ENCODE data around the gene GALR1.
A peak's percentile ranks its signal among the peaks of the same experiment; 100 is the strongest.
"Not testable (repeated sequence)": the region's sequence is repeated elsewhere in the genome, so short reads cannot be mapped to it uniquely, and the experiment has no call there.

The GALR1 gene

DNA sequence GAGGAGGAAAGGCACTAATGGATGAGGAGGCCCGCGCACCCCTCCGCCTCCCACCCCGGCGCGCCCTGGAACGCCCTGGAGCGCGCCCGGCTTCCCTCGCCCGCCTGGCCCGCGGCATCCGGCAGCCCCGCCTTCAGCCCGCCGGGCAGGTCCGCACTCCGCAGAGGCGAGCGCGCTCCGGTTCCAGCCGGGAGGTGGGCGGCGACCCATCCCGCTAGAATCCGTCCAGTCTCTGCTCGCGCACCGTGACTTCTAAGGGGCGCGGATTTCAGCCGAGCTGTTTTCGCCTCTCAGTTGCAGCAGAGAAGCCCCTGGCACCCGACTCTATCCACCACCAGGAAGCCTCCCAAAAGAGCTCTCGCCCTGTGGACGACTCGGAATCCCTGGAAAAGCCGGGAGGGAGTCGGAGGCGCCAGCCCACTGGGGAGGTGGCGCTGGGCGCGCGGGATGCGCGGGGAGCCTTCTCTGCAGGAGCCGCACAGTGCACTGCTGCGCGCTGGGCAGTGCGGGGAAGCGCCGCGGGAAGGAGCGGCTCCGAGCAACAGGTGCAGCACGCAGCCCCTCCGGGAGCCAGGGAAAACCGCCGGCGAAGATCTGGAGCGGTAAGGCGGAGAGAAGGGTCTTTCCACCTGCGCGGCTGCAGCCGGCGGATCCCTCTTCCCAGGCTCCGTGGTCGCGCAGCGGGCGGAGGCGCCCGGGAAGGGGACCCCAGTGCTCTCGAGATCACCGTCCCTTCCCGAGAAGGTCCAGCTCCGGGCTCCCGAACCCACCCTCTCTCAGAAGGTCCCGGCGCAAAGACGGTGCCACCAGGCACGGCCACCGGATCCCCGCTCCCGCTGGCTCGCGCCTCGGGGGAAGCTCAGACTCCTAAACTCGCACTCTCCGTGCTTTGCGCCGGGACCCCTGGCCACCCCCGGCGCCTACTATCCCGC lies at the start of gene GALR1:
Gene GALR1, plus strand, starts transcription at position 280 of the 932 bp plus-strand sequence. CDS start 701 bp downstream, outside the sequence.
- no peak for DNase-seq (ENCODE audit: low read depth, low spot score)
- H3K27ac ChIP-seq = no peak within 1 kb of the TSS

DNA sequence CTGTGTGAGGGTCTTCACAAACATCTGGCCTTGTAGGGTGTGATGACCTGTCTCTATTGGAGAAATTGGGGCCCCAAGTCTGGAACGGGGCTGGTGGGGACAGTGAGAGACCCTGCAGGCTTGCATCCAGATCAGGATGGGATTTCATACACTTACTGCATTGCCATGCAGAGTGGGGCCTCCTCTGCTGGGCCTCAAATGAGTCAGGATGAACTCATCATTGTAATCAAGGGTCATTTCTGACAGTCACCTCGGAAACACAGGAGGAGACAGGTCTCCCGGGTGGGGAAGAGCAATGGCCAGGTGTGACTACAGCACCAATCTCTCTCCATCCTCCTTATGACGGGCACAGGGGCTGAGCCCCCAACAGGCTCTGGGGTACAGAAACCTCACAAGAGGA lies 48.1 kb upstream of the GALR1 start:
- H3K27ac ChIP-seq = no peak overlapping the region
- DNase-seq (ENCODE audit: low read depth, low spot score) = no peak

GRCh38 chr18:77202329-77202728 lies 47.3 kb upstream of the GALR1 start:
- H3K27ac ChIP-seq = no peak overlapping the region
- no peak for DNase-seq (ENCODE audit: low read depth, low spot score)

DNA sequence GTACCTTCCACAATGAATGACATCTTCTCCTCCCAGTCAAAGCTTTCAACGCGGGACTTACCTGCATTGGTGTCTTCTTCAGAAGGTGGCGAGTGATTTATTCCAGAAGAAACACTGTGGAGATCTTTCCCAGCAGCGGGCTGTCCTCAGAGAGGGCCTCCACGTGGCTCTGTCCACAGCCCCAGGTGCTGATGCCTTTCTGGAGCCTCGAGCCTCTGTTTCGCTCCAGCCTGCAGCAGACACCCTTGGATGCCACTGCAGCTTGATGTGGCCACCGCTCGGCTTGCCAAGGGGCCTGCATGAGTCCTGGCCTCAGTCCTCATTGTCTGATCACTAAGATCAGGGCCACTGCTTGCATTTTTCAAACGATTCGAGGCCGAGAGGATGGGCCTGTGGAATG lies 46.6 kb upstream of the GALR1 start:
- H3K27ac ChIP-seq = no peak overlapping the region
- DNase-seq (ENCODE audit: low read depth, low spot score) = no peak

GRCh38 chr18:77203851-77204250 lies 45.8 kb upstream of the GALR1 start:
- H3K27ac ChIP-seq = no peak overlapping the region
- DNase-seq (ENCODE audit: low read depth, low spot score) = no peak

DNA sequence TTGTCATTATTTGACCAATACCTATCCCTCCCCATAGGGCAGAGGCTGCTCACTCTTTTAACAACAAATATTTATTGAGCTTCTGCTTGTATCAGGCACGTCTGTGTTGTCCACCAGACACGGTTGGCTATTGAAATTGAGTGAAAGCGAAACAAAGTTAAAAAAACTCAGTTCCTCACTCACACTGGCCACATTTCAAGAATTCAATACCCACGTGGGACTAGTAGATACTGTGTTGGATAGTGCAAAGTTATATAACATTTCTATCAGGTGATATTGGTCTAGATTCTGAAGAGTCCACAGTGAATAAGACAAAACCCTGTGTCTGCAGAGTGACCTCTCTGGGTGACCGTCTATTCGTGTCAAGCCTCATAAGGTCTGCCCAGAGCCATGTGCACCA lies 43.9 kb upstream of the GALR1 start:
- no peak overlapping the region for H3K27ac ChIP-seq
- DNase-seq (ENCODE audit: low read depth, low spot score) = no peak

- H3K27ac ChIP-seq = no peak overlapping the region
- no peak for DNase-seq (ENCODE audit: low read depth, low spot score)
Observed at GRCh38 chr18:77206676-77207374, 42.8 kb upstream of the GALR1 start.

- DNase-seq (ENCODE audit: low read depth, low spot score) = no peak
- H3K27ac ChIP-seq = no peak overlapping the region
Observed at GRCh38 chr18:77207540-77207939, 42.1 kb upstream of the GALR1 start.

GRCh38 chr18:77208964-77209363 lies 40.7 kb upstream of the GALR1 start:
- H3K27ac ChIP-seq = no peak overlapping the region
- peak; percentile 36 for DNase-seq (ENCODE audit: low read depth, low spot score)

- no peak for DNase-seq (ENCODE audit: low read depth, low spot score)
- H3K27ac ChIP-seq = no peak overlapping the region
Observed at GRCh38 chr18:77209587-77209986, 40.1 kb upstream of the GALR1 start.

DNA sequence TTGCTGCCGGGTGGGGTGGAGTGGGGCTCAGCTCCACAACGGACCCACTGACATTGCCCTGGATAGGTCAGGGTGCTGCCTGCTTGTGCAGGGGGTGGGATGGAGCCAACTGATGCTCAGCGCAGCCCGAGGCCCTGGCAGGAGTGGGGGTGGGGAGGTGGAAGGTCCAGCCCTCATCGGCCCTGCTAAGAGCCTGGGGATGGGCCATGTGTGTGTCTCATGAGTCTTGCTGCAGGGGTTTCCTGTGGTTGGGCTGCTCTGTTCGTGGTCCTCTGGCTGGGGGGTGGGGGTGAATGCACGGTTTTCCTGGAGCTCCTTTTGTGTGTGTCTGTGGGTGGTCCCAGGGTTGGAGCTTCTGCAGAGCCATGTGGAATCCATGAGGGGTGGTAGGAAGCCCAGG lies 39.4 kb upstream of the GALR1 start:
- H3K27ac ChIP-seq = no peak overlapping the region
- no peak for DNase-seq (ENCODE audit: low read depth, low spot score)

DNA sequence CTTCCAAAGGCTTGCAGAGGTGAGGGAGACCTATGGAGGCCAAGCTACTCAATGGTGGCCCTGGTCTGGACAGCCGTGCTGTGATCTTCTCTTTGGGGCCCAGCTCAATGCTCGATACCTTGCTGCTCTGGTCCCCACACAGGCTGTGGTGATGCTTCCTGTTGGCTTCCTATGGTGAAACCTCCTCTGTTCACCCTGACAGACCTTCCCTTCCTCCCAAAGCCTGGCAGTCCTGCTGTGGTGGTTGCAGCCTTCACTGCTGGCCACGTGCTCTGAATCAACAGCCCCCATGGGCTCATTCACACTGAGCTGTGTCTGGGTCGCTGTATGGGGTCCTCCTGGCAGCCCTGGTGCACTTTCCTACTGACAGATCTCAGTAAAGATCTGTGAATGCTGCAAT lies 31.0 kb upstream of the GALR1 start:
- no peak for DNase-seq (ENCODE audit: low read depth, low spot score)
- no peak overlapping the region for H3K27ac ChIP-seq

GRCh38 chr18:77220726-77221125 lies 28.9 kb upstream of the GALR1 start:
- DNase-seq (ENCODE audit: low read depth, low spot score) = no peak
- no peak overlapping the region for H3K27ac ChIP-seq

DNA sequence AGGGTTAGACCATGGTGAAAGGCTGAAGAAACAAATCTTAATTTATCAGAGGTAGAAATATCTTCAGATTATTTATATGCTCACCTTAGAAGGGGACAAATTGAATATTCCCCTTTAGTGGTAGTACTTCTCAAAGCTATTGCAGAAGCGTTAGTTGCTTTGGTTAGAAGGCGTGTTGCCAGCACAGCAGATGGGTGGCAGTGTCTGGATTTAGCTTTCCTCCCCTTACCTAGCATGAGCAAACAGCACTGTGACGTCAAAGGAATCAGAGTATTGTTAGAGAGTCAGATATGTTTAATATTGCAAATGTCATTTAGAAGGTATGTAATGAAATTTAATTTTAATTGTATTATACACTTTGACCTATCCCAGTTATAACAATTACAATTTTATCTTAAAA lies 27.2 kb upstream of the GALR1 start:
- DNase-seq (ENCODE audit: low read depth, low spot score) = no peak
- H3K27ac ChIP-seq = no peak overlapping the region

- H3K27ac ChIP-seq = no peak overlapping the region
- no peak for DNase-seq (ENCODE audit: low read depth, low spot score)
Observed at GRCh38 chr18:77223221-77223639, 26.4 kb upstream of the GALR1 start.

GRCh38 chr18:77223653-77224052 lies 26.0 kb upstream of the GALR1 start:
- peak; percentile 18 for DNase-seq (ENCODE audit: low read depth, low spot score)
- H3K27ac ChIP-seq = no peak overlapping the region

- DNase-seq (ENCODE audit: low read depth, low spot score) = no peak
- H3K27ac ChIP-seq = no peak overlapping the region
Observed at GRCh38 chr18:77230645-77231044, 19.0 kb upstream of the GALR1 start.

- H3K27ac ChIP-seq = no peak overlapping the region
- no peak for DNase-seq (ENCODE audit: low read depth, low spot score)
Observed at GRCh38 chr18:77234504-77235365, 14.9 kb upstream of the GALR1 start.

- DNase-seq (ENCODE audit: low read depth, low spot score); H3K27ac ChIP-seq: not testable (repeated sequence)
Observed at GRCh38 chr18:77239285-77239684, 10.4 kb upstream of the GALR1 start.

DNA sequence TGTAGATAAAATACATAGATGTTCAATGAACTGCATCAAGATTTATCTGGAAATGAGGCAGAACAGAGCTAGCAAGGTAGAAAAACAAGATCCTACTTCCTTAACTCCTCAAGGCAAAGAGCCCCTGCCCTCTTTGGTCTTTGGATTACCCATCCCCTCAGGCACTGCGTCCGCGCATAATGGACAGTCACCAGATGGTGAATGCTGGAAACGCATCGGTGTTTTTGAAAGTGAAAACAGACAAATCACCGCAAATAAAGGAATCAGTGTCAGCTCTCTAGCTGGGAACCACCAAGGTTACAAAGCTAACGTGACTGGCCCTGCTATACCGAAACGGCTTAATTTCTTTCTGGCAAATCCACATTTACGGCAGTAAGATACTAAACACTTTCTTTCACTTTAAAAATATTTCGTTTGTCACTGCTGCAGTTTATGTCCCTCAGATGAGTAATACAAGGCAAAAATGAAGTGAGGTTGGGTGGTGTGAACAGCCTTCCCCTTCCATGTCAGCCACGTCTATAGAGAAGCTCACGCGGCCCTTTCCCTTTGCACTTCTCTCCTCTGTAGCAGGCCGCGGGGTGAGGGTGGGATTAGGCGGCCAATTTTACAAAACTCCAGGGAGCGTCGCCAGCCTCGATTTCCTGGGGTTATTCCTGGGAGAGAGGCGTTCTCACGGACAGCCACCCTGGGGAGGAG lies 627 bp upstream of the GALR1 start:
- DNase-seq (ENCODE audit: low read depth, low spot score) = no peak
- H3K27ac ChIP-seq = no peak overlapping the region

Measured in epithelial cell of prostate (primary cell).